GDM1 (cell line): ENCODE results near the gene AP4S1.
"Not testable (repeated sequence)": the region's sequence is repeated elsewhere in the genome, so short reads cannot be mapped to it uniquely, and the experiment has no call there.

Experiments
- DNase-seq: peaks from one replicate; lab custom pipeline; 2025; lab: John Stamatoyannopoulos, UW

The AP4S1 gene

DNA sequence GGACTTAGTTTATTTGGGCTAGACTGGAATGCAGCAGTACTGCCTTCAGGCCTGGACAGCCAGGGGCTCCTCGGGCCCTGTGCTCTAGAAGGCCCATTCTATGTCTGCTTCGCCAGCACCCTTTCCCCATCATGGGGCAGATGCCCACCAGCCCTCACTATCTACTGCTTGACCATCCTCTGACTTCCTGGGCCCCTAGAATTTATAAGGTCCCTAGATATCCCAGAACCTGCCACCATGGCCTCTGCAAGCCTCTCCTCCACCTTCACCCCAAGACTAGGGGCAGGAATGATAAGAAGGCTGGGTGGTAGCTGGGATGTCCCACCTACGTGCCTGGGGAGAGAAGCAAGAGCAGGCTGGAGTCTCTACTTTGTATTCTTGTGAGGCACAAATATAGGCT lies 59.6 kb downstream of the AP4S1 start:
- no peak for DNase-seq

DNA sequence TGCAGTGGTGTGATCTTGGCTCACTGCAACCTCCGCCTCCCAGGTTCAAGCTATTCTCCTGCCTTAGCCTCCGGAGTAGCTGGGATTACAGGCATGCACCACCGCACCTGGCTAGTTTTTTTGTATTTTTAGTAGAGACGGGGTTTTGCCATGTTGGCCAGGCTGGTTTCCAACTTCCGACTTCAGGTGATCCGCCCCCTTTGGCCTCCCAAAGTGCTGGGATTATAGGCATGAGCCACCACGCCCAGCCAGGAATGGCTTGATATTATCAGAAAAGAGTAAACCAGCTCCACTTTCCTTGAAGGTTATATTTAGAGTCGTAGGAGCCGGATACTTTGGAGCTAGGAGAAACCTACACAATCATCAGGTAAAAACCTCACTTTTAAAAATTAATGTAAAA lies 61.0 kb downstream of the AP4S1 start:
- not testable (repeated sequence) for DNase-seq

DNA sequence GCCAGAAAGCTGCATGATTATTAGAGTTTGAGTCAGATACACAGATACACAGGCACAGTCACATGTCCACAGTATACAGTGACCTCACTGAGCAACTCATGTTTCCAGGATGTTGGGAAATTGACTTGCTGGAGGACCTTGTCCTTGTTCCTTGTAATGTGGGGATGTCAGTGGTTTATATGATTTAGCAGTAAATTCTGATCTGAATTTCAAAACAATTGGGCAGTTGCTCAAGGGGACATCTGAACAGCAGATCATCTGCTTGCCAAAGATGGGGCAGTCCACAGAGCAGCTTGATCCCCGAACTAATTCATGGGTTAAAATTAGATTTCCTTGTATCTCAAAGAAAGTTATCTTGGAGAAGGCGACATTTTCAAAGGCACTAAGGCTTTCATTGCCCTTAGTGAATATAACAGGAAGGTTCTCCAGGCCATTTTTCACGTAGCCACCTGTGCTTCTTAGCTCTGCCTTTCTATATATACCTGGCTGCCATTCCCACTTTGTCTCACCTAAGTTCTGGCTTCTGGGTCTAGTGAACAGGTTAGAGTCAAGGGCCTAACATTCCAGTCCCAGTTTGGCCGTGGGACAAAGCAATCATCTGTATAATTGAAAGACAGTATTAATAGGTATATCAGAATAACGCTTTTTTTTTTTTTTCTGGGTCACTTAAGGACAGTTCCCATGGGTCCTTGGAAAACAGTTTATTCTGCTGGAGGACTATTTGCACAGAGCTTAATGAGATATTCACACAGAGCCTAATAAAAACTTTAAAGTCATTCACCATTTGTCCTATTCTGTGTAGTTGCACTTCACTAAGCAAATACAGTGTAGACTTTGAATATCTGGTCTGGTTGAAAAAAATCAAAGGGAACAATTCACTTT lies 65.7 kb downstream of the AP4S1 start:
- no peak for DNase-seq

DNA sequence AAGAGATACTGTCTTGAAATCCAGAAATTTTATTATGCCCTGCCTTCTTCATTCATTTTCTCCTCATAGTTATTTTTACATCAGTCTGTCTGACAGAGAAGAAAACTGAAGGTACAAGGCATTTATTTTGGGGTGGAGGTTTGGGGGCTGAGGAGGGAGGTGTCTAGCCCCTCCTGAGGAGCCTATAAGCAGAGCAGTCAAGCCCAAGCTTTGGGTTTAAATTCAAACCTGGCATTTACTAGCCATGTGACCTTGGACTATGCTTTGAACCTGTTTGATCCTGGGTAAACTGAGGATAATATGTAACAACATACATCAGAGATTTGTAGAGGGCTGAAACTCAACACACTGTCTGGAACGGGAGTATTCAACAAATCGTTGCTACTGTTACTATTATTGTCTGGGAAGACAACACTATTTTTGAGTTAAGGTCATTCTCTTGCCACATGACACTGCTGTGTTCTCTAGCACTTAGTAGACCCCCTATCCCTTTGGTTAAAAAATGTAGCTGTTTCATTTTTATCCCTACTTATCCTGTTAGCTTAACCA lies 66.8 kb downstream of the AP4S1 start:
- no peak for DNase-seq

DNA sequence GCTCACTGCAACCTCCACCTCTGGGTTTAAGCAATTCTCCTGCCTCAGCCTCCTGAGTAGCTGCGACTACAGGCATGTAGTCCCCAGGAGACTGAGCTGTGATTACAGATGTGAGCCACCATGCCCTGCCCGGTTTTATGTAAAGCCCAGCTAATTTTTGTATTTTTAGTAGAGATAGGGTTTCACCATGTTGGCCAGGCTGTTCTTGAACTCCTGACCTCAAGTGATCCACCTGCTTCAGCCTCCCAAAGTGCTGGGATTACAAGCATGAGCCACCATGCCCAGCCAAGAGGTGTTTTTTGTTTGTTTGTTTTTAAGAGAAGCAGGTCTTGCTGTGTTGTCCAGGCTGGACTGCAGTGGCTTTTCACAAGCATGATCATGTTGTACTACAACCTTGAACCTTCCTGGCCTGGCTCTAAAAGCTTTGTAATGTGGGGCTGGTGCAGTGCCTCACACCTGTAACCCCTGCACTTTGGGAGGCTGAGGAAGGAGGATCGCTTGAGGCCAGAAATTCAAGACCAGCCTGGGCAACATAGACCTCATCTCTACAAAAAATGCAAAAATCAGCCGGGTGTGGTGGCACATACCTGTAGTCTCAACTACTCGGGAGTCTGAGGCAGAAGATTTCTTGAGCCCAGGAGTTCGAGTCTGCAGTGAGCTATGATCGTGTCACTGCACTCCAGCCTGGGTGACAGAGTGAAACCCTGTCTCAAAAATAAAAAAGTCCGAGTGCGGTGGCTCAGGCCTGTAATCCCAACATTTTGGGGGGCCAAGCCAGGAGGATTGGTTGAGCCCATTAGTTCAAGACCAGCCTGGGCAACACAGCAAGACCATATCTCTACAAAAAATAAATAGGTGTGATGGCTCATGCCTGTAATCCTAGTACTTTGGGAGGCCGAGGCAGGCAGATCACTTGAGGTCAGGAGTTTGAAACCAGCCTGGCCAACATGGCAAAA lies 68.7 kb downstream of the AP4S1 start:
- DNase-seq = not testable (repeated sequence)

DNA sequence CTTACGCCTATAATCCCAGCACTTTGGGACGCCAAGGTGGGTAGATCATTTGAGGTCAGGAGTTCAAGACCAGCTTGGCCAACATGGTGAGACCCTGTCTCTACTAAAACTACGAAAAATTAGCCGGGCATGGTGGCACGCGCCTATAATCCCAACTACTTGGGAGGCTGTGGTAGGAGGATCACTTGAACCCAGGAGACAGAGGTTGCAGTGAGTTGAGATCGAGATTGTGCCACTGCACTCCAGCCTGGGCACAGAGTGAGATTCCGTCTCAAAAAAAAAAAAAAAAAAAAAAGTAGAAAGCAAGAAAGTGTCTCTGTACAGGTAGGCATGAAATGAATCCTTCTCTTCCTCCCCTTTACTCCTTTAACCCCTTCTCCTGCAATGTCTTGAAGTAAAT lies 70.4 kb downstream of the AP4S1 start:
- DNase-seq = not testable (repeated sequence)

DNA sequence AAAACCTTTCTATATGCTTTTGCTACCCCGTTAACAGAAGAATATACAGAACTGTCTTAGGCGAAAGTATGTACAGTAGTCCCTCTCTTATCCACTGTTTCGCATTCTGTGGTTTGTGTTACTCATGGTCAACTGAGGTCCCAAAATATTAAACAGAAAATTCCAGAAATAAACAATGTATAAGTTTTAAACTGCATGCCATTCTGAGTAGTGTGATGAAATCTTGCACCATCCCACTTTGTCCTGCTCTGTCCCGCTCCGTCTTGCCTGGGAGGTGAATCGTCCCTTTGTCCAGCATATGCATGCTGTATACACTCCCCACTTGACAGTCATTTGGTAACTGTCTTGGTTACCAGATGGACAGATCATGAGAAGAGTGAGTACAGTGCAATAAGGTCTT lies 70.8 kb downstream of the AP4S1 start:
- no peak for DNase-seq

DNA sequence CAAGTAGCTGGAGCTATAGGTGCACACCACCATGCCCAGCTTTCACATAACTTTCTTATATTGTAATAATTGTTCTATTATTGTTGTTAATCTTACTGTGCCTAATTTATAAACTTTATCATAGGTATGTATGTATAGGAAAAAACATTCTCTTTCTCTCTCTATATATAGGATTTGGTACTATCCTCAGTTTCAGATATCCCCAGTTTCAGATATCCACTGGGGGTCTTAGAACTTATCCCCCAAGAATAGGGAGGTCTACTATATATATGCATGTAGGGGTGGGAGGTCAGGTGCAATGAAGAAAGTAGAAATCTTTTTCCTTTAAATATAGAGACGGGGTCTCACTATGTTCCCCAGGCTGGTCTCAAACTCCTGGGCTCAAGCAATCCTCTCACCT lies 71.6 kb downstream of the AP4S1 start:
- DNase-seq = no peak

DNA sequence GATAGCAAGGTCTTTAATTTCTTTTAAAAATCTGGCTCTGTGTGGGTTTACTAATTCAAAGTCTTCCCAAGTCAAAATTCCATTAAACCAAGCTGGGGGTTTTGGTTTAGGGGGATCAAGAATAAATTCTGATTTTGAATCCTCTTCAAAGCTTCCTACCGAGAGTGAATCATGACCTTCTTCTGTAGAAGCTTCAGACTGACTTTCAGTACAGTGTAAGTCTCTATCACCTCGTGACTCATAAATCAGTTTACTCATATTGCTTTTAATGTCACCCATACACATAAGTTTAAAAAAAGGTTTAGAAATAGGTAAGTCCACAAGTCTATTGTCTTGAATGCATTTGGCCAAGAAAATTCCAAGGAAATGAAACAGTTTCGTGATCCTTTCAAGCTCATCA lies 81.3 kb downstream of the AP4S1 start:
- DNase-seq = no peak

DNA sequence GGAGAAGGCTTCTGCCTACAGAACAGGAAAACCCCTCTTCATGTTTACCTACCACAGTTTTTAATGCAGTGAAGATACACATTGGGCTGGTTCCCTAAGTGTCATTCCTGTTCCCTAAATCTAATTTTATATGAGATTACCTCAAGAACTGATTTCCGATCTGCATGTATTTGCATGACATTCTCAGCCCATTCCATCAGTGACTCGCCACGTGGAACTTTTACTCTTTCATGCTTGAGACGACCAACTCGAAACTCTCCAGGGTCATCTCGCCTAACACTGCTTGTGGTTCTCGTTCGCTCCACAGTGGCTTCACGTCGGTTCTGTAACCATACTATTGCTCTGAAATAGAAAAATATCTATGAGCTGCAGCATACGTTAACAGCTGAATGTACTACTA lies 83.8 kb downstream of the AP4S1 start:
- no peak for DNase-seq

DNA sequence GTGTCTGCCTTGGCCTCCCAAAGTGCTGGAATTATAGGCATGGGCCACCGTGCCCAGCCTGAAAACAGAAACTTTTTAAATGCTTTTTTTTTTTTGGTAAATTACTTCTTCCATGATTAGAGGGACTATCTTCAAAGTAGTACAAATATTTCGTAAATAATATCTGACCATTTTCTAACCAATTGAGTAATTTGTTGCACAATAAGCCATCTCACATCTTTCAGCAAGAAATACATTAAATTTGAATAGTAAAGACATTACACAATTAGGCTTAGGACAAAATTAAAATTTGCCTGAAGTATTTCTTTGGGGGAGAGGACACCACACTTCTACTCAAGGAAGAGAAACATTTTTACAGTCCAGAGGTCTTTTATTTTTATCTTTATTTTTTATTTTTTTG lies 85.4 kb downstream of the AP4S1 start:
- no peak for DNase-seq

DNA sequence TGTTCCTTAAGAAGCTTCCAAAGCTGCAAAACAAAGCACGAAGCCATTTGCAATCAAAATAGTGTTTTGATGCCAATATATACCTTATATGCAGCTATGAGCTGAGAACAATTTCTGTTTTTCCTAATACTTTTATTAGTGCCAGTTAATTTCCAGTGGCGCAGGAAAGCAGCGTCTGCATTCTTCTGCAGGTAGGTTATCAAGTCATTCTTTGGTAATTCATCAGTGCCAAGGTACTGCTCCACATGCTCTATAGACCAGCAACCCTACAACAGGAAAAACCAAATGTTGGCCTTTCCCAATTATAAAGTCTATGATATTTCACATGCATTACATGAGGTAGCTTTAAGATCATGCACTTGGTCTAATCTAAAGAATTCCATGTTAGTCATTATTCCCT lies 88.3 kb downstream of the AP4S1 start:
- no peak for DNase-seq

DNA sequence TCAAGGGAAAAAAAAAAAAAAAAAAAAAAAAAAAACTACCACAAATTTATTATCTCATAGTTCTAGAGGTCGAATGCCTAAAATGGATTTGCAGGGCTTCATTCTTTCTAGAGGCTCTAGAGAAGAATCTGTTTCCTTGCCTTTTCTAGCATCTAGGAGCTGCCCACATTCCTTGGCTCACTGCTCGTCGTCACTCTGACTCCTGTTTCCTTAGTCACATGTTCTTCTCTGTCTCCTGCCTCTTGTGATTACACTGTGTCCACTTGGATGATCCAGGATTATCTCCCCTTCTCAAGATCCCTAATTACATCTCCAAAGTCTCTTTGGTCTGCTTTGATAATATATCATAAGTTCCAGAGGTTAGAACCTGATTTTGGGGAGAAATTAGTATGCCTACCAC lies 93.4 kb downstream of the AP4S1 start:
- no peak for DNase-seq

DNA sequence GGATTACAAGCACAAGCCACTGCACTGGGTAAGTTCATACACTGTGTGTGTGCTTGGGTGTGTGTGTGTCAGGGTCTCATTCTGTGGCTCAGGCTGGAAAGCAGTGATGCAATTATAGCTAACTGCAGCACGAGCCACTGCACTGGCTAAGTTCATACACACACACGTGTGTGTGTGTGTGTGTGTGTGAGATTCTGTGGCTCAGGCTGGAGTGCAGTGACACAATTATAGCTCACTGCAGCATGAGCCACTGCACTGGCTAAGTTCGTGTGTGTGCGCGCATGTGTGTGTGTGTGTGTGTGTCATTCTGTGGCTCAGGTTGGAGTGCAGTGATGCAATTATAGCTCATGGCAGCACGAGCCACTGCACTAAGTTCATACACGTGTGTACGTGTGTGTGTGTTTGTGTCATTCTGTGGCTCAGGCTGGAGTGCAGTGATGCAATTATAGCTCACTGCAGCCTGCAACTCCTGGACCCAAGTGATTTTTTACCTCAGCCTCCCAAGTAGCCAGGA lies 96.7 kb downstream of the AP4S1 start:
- no peak for DNase-seq

DNA sequence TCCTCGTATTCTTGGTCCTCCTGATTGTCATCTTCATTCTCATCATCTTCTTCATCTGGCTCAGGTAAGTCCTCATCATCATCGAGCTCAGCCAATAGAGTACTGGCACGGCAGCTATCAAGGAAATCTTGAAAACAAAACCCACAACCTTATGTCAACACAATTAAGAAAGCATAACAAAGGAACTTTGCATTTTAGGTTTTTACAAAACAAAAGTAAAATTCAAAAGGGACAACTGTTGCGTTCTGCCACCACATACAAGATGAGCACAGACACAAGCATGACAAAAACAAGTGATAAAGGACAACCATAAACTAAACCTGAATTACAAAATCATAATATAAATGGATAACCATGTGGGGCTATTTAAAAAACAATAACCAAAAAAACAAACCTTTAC lies 97.5 kb downstream of the AP4S1 start:
- DNase-seq = no peak

DNA sequence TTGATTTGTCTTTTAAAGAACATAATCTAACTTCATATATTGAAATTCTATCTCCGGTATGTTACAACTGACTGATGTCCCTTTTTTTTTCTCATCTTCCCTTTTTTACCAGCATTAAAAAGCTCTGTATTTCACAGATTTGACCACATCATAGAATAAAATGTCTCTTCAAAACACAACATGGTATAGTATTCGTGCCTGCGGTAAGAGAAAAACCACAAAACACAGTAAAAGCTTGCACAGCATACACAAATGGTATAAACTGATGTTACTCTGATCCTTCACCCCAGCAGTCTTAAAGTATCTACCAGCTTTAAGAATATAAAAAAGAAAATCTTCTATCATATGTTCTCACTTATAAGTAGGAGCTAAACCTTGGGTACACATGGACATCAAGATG lies 98.7 kb downstream of the AP4S1 start:
- DNase-seq = no peak

DNA sequence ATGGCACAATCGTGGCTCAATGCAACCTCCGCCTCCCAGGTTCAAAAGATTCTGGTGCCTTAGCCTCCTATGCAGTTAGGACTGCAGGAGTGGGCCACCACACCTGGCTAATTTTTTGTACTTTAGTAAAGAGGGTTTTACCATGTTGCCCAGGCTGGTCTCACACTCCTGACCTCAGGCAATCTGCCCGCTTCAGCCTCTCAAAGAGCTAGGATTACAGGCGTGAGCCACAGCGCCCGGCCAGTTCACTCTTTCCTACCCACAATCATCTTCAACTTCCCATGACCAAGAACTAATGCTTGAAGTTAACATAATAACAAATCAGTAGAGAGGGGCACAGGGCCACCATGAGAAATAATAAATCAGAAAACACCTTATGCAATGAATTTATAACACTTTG lies 99.8 kb downstream of the AP4S1 start:
- DNase-seq = no peak

DNA sequence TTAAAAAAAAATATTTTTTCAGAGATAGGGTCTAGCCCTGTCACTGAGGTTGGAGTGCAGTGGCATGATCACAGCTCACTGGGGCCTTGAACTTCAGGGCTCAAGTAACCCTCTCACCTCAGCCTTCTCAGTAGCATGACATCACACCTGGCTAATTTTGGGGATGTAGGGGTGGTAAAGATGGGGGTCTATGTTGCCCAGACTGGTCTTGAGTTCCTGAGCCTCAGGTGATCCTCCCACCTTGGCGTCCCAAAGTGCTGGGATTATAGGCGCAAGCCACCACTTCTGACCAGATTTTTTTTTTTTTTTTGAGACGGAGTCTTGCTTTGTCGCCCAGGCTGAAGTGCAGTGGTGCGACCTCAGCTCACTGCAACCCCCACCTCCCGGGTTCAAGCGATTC lies 101.2 kb downstream of the AP4S1 start:
- DNase-seq = no peak

DNA sequence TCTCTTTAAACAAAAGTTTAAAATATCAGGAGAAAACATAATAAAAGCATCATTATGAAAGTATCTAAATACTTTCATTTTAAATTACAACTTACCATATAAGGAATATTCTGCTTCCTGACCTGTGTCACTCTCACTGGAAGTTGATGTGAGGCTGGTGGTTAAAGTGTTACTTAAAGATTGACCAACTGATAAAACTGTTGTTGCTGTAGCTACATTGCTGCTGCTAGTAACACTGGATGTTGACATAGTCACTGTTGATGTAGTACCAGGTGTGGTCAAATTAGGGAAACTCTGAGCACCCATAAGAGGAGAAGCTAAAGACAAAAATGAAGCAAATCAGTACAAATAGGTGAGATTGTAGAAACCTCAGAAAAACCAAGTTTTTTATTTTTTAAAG lies 102.2 kb downstream of the AP4S1 start:
- no peak for DNase-seq

DNA sequence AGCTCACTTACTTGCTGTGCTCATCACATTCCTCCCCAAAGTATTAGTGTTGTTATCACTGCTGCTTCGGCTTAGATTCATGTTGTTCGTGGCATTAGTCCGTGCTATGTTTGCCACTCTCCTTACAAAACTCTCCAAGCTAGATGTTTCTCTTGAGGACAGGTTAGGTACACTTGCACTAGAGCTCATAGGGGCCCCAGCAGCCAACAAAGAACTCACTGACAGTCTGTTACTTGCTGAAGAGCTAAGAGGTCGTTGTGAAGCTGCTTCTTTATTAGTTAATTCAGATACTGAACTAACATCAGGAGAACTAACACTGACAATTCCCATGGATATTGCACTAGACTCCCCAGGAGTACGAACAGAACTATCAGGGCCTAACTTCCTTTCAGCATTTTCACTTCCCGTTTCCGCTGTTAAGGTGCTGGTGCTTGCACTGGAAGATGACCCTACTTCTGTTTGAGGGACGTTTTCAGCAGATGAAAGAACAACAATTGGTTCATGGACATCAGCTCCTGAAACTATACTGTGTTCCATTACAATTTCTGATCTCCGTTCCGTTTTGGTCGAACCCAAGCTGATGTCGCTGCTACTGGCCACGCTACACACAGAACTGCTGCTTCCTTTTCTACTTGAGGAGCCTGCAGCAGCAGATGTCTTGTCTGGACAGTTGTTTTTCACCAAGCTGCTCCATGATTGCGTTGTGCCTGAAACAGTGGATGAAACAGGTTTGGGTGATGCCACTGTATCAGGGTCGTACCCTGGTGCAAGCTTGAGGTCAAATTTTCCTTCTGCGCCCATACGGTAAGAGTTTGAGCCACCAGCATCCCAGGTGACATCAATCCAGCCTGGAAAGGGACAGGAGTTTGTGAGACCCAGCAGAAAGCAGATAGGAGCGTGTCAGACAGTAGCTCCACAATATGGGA lies 103.4 kb downstream of the AP4S1 start:
- DNase-seq = no peak

DNA sequence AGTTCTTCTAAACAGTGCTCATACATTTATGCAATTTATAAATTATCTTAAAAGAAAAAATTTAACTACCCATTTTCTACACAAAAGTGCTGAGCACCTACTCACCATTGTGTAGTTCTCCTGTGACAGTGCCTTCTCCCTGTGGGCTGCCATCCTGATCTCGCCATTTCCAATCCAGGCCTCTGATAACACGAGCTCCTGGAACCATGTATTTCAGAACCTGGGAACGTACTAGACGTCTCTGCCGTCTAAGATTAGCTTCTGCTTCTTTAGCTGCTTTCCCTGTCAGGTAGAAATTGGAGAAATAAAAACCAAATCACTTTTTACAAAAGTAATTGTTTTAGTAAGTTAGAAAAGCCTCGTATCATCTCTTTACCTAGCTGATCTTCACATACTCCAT lies 107.7 kb downstream of the AP4S1 start:
- no peak for DNase-seq
